WTC11 (cell line): ENCODE results near the gene PRR5L. TPM values are rescaled to one million over a fixed set of nuclear protein-coding genes. Genes with fewer than 3 reads are reported as not detected.
A peak's percentile ranks its signal among the peaks of the same experiment; 100 is the strongest.

ENCODE experiments used
- ATAC-seq: fragments of 200-7000 bp; cut with Tn5 transposase; 2 replicates; pipeline ENCODE4 v1.10.0; 2021; ENCODE audit warnings: mild to moderate bottlenecking, moderate library complexity
- CTCF ChIA-PET: fragments of 300-600 bp; sonication (Branson Sonifier 250); formaldehyde crosslinking; loops from one replicate; lab custom pipeline; 2021; ENCODE audit warnings: antibody characterized with exemption; lab: Charles Lee
- POLR2A ChIA-PET: fragments of 350-600 bp; sonication (Branson Sonifier 250); formaldehyde crosslinking; loops from one replicate; lab custom pipeline; 2021; ENCODE audit warnings: antibody characterized with exemption; lab: Charles Lee
- DNase-seq: peaks from one replicate; pipeline ENCODE4 v3.0.0; 2021; ENCODE audit warnings: low spot score
- H3K27ac Mint-ChIP-seq: 2 replicates; pipeline ENCODE4 v1.8.0; 2021; ENCODE audit warnings: mixed read lengths
- H3K27me3 Mint-ChIP-seq: 2 replicates; pipeline ENCODE4 v1.8.0; 2021; ENCODE audit warnings: low read depth, mild to moderate bottlenecking, moderate library complexity, mixed read lengths
- H3K36me3 Mint-ChIP-seq: 2 replicates; pipeline ENCODE4 v1.8.0; 2021; ENCODE audit warnings: mixed read lengths
- H3K4me1 Mint-ChIP-seq: 2 replicates; pipeline ENCODE4 v1.8.0; 2022; ENCODE audit warnings: mixed read lengths
- H3K4me3 Mint-ChIP-seq: 2 replicates; pipeline ENCODE4 v1.8.0; 2021; ENCODE audit warnings: mild to moderate bottlenecking, moderate library complexity, mixed read lengths
- H3K9me3 Mint-ChIP-seq: 2 replicates; pipeline ENCODE4 v1.8.0; 2021; ENCODE audit warnings: mixed read lengths
- ATF1 ChIP-seq: sonication (generic); formaldehyde crosslinking; IDR thresholded peaks from 2 replicates; pipeline ENCODE4 v1.8.1; 2023; ENCODE audit warnings: mild to moderate bottlenecking, moderate library complexity, missing genetic modification reagents
- ETV6 ChIP-seq: sonication (generic); formaldehyde crosslinking; IDR thresholded peaks from 2 replicates; pipeline ENCODE4 v1.8.1; 2022; ENCODE audit warnings: mild to moderate bottlenecking, missing genetic modification reagents
- FOXK1 ChIP-seq: sonication (generic); formaldehyde crosslinking; IDR thresholded peaks from 2 replicates; pipeline ENCODE4 v1.8.0; 2022; ENCODE audit warnings: mild to moderate bottlenecking, moderate library complexity, missing genetic modification reagents
- FOXP1 ChIP-seq: sonication (generic); formaldehyde crosslinking; IDR thresholded peaks from 2 replicates; pipeline ENCODE4 v1.8.0; 2022; ENCODE audit warnings: missing genetic modification reagents, mild to moderate bottlenecking, moderate library complexity, borderline replicate concordance
- GABPB1 ChIP-seq: sonication (generic); formaldehyde crosslinking; IDR thresholded peaks from 2 replicates; pipeline ENCODE4 v1.8.1; 2023; ENCODE audit warnings: mild to moderate bottlenecking, missing genetic modification reagents
- RORB ChIP-seq: fragments of 250-450 bp; sonication (Bioruptor Pico); IDR thresholded peaks from 2 replicates; pipeline ENCODE4 v1.9.0; 2021; ENCODE audit warnings: mild to moderate bottlenecking
- SP1 ChIP-seq: sonication (generic); formaldehyde crosslinking; conservative IDR thresholded peaks from 2 replicates; pipeline ENCODE4 v1.8.1; 2022; ENCODE audit warnings: missing genetic modification reagents
- USF2 ChIP-seq: sonication (generic); formaldehyde crosslinking; IDR thresholded peaks from 2 replicates; pipeline ENCODE4 v1.8.1; 2023; ENCODE audit warnings: mild to moderate bottlenecking, missing genetic modification reagents, moderate library complexity
- ZNF416 ChIP-seq: fragments of 250-450 bp; sonication (Bioruptor Pico); IDR thresholded peaks from 2 replicates; pipeline ENCODE4 v1.9.0; 2021; ENCODE audit warnings: mild to moderate bottlenecking, inconsistent platforms
- total RNA-seq: library from RNA; stranded (reverse); gene quantifications from 3 replicates; pipeline ENCODE4 v1.2.3, GENCODE V29; 2021
- TF ChIP-seq, protein P1 (sequence below): sonication (generic); formaldehyde crosslinking; IDR thresholded peaks from 2 replicates; pipeline ENCODE4 v1.8.0; 2022; ENCODE audit warnings: mild to moderate bottlenecking, missing genetic modification reagents
- TF ChIP-seq, protein P2 (sequence below): sonication (generic); formaldehyde crosslinking; IDR thresholded peaks from 2 replicates; pipeline ENCODE4 v1.8.0; 2023; ENCODE audit warnings: missing genetic modification reagents, mild to moderate bottlenecking, borderline replicate concordance
- TF ChIP-seq, protein P3 (sequence below): sonication (generic); formaldehyde crosslinking; IDR thresholded peaks from 2 replicates; pipeline ENCODE4 v1.8.0; 2022; ENCODE audit warnings: mild to moderate bottlenecking, missing genetic modification reagents
- TF ChIP-seq, protein P4 (sequence below): sonication (generic); formaldehyde crosslinking; IDR thresholded peaks from 2 replicates; pipeline ENCODE4 v1.8.0; 2022; ENCODE audit warnings: mild to moderate bottlenecking, missing genetic modification reagents

The PRR5L gene
- total RNA-seq, 1 experiment from 2014 or later = 3.9 TPM

GRCh38 chr11:36288442-36289225, 7.5 kb upstream of the PRR5L start (continued):
- no peak for TF ChIP-seq RORB (CRISPR knock-in tag)

DNA sequence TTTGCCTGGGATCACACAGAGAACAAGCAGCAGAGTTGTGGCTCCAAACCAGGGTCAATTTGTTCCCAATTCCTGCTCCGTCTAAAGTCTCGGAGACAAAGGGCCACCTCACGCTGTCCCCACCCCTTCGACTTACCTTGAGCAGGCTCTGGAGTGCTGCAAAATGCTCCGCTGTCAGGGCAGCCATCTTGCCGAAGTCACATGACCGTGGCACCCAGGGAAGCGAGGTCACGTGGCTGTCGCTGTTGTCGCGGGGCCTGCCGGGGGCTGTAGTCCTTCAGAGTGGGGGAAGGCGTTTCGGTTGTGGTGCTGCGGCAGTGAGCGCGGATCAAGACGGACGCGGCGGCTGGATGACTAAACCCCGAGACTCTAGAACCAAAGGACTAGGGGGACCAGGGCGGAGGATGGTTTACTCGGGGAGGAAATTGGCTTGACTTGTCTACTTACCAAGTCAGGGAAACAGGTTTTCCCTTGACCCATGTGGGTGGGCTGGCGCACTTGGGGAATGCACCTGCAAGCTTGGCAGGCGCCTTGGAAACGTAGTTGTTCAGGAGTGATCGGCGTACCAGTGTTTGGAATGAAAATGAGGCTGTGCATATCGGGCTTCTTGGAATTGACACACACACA, 6.7 kb upstream of the PRR5L start, which contains the start of gene COMMD9:
TSS of gene COMMD9 (minus strand) at position 199 of the 627 bp plus-strand sequence. CDS start at position 187, 12 bp downstream.
- ATAC-seq (peak; percentile 94), DNase-seq (peak; percentile 96)
- peaks cover 5% of the 10 kb centered on the region for H3K4me1 Mint-ChIP-seq
- CTCF ChIA-PET = interaction anchor here (0.5 to 7.6 kb wide), 5 partner anchors 21 to 204 kb away, joined by 5 to 114 read pairs (median 6); no protein-coding TSS in a partner anchor
- POLR2A ChIA-PET = no interaction called here
- H3K36me3 Mint-ChIP-seq = no peaks in the 10 kb centered on the region
- H3K4me3 Mint-ChIP-seq = peak within 1 kb of the TSS; percentile 92
- H3K9me3 Mint-ChIP-seq = peaks cover 4% of the 10 kb centered on the region
- H3K27me3 Mint-ChIP-seq = peaks cover 24% of the 10 kb centered on the region
- no peak for TF ChIP-seq ZNF416
- TF ChIP-seq, protein P1, sequence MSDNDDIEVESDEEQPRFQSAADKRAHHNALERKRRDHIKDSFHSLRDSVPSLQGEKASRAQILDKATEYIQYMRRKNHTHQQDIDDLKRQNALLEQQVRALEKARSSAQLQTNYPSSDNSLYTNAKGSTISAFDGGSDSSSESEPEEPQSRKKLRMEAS (CRISPR knock-in tag) = peak; percentile 76; the same call in 1 of the 2 replicates
- TF ChIP-seq, protein P2, sequence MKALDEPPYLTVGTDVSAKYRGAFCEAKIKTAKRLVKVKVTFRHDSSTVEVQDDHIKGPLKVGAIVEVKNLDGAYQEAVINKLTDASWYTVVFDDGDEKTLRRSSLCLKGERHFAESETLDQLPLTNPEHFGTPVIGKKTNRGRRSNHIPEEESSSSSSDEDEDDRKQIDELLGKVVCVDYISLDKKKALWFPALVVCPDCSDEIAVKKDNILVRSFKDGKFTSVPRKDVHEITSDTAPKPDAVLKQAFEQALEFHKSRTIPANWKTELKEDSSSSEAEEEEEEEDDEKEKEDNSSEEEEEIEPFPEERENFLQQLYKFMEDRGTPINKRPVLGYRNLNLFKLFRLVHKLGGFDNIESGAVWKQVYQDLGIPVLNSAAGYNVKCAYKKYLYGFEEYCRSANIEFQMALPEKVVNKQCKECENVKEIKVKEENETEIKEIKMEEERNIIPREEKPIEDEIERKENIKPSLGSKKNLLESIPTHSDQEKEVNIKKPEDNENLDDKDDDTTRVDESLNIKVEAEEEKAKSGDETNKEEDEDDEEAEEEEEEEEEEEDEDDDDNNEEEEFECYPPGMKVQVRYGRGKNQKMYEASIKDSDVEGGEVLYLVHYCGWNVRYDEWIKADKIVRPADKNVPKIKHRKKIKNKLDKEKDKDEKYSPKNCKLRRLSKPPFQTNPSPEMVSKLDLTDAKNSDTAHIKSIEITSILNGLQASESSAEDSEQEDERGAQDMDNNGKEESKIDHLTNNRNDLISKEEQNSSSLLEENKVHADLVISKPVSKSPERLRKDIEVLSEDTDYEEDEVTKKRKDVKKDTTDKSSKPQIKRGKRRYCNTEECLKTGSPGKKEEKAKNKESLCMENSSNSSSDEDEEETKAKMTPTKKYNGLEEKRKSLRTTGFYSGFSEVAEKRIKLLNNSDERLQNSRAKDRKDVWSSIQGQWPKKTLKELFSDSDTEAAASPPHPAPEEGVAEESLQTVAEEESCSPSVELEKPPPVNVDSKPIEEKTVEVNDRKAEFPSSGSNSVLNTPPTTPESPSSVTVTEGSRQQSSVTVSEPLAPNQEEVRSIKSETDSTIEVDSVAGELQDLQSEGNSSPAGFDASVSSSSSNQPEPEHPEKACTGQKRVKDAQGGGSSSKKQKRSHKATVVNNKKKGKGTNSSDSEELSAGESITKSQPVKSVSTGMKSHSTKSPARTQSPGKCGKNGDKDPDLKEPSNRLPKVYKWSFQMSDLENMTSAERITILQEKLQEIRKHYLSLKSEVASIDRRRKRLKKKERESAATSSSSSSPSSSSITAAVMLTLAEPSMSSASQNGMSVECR (CRISPR knock-in tag) = peak; percentile 93; the same call in 1 of the 2 replicates
- TF ChIP-seq GABPB1 (CRISPR knock-in tag) = peak; percentile 49; the same call in 1 of the 2 replicates
- no peak for TF ChIP-seq ATF1 (CRISPR knock-in tag)
- TF ChIP-seq FOXK1 (CRISPR knock-in tag) = peak; percentile 97
- peak; percentile 100 for TF ChIP-seq USF2
- TF ChIP-seq FOXP1 = no peak
- peak; percentile 41; the same call in 1 of the 2 replicates for TF ChIP-seq SP1 (CRISPR knock-in tag)
- TF ChIP-seq, protein P3, sequence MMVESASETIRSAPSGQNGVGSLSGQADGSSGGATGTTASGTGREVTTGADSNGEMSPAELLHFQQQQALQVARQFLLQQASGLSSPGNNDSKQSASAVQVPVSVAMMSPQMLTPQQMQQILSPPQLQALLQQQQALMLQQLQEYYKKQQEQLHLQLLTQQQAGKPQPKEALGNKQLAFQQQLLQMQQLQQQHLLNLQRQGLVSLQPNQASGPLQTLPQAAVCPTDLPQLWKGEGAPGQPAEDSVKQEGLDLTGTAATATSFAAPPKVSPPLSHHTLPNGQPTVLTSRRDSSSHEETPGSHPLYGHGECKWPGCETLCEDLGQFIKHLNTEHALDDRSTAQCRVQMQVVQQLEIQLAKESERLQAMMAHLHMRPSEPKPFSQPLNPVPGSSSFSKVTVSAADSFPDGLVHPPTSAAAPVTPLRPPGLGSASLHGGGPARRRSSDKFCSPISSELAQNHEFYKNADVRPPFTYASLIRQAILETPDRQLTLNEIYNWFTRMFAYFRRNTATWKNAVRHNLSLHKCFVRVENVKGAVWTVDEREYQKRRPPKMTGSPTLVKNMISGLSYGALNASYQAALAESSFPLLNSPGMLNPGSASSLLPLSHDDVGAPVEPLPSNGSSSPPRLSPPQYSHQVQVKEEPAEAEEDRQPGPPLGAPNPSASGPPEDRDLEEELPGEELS (CRISPR knock-in tag) = peak; percentile 38; the same call in 1 of the 2 replicates
- TF ChIP-seq, protein P4, sequence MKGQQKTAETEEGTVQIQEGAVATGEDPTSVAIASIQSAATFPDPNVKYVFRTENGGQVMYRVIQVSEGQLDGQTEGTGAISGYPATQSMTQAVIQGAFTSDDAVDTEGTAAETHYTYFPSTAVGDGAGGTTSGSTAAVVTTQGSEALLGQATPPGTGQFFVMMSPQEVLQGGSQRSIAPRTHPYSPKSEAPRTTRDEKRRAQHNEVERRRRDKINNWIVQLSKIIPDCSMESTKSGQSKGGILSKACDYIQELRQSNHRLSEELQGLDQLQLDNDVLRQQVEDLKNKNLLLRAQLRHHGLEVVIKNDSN = peak; percentile 100
- peak; percentile 57; the same call in 1 of the 2 replicates for TF ChIP-seq ETV6 (CRISPR knock-in tag)
- peak within 1 kb of the TSS; percentile 80 for H3K27ac Mint-ChIP-seq
